Ovary (tissue), 3 donors: ENCODE data around the gene PLCB4.

Experiments
- EP300 ChIP-seq: sonication (generic); formaldehyde crosslinking; IDR thresholded peaks from one replicate; pipeline ENCODE4 v1.6.1; 2017; ENCODE audit warnings: antibody characterized with exemption
- POLR2A ChIP-seq: fragments of 450-650 bp; IDR thresholded peaks from one replicate; pipeline ENCODE4 v1.6.1; 2017; ENCODE audit warnings: antibody characterized with exemption, mild to moderate bottlenecking, moderate library complexity
- TF ChIP-seq, protein P1 (sequence below), 3 donors: fragments of 450-650 bp in 2 of 3; fragments of 200-600 bp in 1 of 3; IDR thresholded peaks; one replicate each; pipeline versions ENCODE4 v1.5.1 to v1.8.0; 2016 to 2022; ENCODE audit warnings: antibody characterized with exemption in 3 of 3, mild to moderate bottlenecking in 1 of 3
- donor health status: DM: no; HTN: no; CAD: no.

DNA sequence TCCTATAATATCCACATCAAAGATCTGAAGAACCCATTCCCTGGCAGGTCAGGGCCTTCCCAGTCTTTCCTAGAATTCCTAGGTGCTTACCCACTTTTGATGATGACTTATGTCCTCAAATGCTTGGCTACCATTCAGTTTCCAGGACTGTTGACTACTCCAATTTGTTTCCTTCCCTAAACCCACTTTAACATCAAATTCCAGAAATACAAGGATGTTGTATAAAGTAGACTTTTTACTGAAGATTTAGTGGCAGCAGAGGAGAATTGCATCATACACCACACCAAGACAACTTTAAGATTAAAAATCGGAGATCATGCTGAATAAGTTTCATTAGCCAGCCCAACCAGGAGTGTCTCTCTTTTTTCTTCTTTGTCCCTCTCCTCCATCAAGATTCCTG, 242.2 kb downstream of the PLCB4 start:
- TF ChIP-seq, protein P1, sequence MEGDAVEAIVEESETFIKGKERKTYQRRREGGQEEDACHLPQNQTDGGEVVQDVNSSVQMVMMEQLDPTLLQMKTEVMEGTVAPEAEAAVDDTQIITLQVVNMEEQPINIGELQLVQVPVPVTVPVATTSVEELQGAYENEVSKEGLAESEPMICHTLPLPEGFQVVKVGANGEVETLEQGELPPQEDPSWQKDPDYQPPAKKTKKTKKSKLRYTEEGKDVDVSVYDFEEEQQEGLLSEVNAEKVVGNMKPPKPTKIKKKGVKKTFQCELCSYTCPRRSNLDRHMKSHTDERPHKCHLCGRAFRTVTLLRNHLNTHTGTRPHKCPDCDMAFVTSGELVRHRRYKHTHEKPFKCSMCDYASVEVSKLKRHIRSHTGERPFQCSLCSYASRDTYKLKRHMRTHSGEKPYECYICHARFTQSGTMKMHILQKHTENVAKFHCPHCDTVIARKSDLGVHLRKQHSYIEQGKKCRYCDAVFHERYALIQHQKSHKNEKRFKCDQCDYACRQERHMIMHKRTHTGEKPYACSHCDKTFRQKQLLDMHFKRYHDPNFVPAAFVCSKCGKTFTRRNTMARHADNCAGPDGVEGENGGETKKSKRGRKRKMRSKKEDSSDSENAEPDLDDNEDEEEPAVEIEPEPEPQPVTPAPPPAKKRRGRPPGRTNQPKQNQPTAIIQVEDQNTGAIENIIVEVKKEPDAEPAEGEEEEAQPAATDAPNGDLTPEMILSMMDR (IDR thresholded peaks at IDR 0.05) = no peak
- TF ChIP-seq POLR2A (no peak), EP300 (no peak)
